Stimulated activated CD8-positive, alpha-beta memory T cell treated with anti-CD3 and anti-CD28 coated beads, Interleukin-7, amount 100 ng/mL, for 24 hours (primary cell): ENCODE results near the gene LDAH.

Experiments
- DNase-seq: peaks from one replicate; pipeline ENCODE4 v3.0.0-alpha.2; 2020; ENCODE audit warnings: low read depth

LDAH gene

DNA sequence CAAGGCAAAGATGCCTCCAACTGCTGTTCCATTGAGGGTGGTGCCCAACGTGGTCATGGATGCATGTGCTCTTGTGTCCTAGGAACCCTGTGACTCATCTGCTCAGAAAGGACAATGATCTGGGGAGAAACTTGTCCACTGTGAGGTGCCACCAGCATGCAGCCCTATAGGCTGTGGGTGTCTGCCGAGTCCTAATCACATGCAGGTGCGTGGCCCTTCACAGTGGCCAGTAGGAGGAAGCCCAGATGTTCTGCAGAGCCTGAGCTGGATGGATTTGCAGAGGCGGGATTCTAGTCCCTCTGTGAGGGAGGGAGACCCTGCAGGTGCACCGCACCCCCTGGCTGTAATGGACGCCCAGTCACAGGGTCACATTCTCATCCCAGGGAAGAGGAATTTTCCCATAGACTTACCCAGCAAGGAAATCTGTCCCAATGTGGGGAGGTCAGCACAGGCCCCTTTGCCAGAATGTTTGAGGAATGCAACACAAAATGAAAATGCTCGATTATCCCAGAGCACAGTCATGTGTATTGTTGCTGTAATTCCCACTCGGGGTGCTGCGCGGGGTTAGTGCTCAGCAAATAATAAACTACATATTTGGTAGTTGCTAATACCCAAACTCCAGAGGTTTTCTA lies 142.0 kb downstream of the LDAH start:
- DNase-seq: no peak

DNA sequence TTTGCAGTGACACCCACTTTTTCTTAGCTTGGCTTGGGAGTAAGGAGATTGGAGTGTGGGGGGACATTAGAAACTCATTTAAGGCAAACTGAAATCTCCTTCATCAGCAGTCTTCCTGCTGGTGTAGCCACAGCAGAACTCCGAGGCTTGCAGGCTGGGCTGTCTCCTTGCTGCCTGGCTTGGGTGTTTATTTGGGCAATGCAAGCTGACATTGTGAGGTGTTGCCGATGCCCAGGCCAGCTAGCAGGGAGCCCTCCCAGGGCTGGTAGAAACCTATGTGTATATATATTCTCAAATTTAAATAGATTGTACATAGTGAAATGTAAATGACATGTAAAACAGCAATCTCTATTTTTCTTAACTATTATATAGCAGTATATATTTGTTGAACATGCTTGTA lies 144.1 kb downstream of the LDAH start:
- no peak for DNase-seq

DNA sequence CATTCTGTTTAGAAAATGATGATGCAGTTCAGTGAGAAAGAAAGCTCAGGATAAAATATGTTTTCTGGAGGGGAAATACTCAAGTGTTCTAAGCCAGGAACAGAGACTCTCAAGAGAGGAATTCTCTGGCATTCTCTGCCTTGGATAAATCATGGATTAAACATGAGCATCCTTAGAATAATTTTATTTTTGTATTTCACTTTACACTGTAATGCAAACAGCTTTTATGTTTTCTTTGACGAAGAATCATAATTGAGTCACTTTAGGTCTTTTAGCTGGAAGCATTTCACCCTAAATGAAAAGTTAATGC lies 144.9 kb downstream of the LDAH start:
- DNase-seq: no peak

DNA sequence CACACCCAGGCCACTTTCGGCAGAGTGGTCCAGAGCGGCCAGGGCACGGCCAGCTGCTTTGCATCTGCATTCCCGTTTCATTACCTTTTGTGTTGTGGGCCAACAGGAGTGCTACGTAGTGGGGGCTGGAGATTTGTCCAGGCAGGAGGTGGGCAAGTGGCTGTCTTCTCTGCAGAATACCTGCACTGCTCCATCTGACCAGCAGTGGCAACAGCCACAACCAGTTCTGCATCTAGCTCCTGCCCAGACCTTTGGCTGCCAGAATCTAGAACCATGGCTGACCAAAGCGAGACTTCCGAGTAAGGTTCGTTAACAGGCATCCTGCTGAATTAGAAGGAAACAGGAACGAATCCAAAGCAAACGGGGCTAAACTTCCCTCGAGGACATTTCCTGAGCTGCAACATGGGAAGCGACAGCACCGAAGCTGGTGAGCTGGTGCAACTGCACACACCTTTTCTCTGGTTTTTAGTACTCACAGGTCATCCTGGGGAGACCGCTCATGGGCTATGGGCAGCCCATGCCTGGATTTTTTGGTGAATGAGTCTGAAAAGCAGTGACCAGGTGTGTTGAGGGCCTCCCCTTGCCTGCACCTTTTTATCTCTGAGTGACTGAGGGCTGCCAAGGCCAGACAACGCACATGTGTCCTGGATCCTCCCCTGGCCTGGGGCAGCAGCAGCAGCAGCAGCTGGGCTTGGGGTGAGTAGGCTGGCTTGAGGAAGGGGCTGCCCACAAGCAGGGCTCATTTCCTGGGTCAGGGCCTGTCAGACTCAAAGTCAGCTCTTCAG lies 145.4 kb downstream of the LDAH start:
- no peak for DNase-seq

DNA sequence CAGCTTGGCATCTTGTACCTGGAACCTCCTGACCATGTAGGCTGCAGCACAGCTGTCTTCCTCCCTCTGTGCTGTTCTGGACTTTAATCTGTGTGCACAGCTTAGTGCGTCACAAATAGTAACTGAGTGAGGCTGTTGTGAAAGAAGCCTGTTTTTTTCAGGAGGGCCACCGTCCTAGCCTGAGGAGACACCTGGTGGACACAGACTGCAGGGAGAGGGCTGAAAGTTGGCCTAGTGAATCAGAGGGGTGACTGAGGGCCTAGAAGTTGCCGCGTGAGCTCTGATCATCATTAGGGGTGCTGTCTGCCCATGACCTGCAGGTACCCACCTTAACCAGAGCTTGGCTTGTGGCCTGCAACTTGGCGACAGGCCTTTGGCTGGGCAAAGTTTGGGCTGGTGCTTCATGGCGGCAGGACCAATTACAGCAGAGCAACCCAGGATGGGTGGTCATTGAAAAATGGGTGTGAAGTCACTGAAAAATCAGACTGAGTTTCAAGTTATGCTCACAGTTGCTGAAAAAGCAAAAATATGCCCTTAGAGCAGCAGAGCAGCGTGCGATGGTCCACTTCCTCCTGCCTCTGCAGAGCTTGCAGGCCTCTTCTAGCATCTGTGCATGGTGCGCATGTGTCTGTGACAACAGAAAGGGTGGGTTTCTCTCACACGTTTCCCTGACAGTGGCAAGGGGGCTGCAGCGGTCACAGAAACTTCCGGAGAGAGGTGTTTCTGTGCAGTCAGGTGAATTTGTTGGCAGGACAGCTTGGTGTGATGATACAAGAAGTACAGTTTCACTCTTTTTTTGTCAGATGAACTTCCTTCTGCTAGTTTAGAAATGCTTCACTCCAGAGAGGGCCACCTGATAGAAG lies 146.3 kb downstream of the LDAH start:
- no peak for DNase-seq

DNA sequence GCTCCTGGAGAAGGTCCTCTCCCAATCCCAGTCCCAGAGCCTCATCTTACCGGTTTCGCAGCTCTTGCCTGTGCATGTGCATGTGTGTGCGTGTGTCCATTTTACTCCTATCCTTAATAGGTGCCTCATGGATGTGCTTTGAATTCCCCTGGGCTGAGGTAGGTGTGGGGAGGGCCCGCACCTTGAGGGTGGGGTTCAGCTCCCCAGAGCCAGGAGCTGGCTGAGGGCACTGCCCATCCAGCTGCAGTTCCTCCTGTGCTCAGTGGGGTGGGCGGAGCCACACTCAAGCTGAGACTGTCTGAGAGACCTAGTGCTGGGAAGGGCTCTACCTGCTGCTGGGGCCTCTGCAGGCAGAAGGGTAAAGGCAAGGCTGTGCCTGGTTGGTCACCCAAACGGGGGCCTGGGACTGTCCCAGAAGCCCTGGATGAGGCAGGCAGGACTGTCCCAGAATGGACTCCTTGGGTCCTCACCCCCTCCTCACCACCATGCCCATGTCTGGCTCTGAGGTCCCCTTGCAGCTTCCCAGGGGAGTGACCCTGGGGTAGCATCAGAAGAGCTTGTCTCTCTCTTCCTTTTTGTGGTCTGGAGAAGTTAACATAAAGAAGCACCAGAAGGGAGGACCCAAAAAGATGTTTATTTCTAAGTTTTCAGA lies 147.1 kb downstream of the LDAH start:
- no peak for DNase-seq

DNA sequence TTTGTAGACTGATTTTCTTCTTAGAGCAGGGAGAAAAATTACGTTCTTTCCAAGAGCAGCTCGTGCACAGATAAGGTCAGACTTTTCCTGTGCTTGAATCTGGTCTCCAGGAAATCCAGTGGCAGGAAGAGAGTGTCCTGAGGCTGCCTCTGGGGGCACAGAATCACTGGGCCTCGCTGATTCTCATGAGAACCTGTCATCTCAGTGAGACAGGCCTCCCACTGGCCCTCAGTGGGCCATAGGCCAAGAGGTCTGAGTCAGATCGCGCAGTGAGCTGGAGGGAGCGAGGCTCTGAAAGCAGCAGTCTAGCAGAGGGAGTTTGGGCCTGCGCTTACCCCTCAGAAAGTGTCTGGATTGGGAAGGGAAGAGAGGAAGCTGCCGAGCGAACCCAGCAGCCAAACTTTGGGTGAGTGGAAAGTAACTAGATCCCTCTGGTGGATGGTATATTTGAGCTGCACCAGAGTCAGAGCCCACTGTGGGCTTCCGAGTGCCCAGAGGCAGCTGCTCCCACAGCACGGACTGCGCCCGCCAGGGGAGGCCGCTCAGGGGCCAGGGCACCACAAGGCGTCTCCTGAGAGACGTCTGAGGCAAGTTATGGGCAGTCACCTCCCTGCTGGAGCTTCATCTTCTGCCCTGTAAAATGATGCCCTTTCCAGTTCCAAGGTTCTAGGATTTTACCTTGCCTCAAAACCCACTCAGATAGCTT lies 147.8 kb downstream of the LDAH start:
- DNase-seq: no peak

DNA sequence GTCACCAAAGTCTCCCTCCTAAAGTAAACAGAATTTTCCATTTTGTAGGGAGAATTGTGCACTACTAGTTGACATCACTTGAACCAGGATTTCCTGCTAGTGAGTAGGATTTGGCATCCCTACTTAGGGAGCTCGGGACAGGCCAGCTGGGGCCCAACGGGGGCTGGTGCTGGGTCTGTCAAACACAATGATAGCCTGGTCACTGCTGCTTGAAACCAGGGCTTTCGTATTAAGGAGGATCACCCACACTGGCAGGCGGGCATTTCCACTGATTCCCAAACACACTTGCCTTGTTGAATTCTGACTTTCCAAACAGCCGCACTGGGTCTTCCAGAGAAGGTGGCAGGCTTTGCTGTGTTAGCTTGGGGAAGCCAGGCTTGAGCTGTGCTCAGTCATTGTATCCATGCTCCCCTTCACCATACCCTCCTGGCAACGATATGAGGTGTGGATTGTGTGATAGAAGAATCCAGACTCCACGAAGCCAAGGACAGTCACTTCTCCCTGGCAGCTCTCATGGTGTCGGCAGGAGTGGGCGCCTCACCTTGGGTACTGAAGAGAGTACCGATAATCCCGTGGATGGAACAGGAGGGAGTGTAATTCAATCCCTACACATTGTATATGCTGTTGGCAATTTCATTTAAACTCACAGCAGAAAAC lies 148.5 kb downstream of the LDAH start:
- DNase-seq: no peak

DNA sequence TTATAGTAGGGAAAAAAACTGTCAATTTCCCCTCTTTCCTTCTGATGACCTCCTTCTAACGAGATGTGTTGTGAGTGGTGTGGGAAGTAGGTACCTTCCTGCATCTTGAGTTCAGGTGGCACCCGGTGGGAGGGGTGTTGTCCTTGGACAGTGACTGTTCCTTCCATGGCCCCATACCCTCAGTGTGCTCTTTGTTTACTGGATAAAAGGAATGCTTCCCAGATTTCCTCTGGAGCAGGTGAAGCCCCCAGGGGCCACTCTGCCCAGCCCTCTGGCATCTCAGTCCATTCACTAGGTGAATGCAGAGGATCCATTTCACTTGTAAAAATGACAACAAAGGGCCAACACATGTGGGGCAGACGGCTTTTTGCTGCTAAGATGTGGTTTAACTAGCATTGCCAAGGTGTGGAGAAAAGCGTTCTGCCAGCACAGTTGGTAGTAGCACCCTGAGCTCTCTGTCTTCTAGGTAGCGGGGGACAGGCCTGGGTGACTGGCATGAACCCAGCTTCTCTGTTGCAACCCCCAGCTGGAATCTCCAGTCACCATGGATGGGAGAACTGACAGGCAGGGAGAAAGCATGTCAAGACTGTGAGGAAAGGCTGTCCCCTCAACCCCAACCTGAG lies 149.1 kb downstream of the LDAH start:
- no peak for DNase-seq

DNA sequence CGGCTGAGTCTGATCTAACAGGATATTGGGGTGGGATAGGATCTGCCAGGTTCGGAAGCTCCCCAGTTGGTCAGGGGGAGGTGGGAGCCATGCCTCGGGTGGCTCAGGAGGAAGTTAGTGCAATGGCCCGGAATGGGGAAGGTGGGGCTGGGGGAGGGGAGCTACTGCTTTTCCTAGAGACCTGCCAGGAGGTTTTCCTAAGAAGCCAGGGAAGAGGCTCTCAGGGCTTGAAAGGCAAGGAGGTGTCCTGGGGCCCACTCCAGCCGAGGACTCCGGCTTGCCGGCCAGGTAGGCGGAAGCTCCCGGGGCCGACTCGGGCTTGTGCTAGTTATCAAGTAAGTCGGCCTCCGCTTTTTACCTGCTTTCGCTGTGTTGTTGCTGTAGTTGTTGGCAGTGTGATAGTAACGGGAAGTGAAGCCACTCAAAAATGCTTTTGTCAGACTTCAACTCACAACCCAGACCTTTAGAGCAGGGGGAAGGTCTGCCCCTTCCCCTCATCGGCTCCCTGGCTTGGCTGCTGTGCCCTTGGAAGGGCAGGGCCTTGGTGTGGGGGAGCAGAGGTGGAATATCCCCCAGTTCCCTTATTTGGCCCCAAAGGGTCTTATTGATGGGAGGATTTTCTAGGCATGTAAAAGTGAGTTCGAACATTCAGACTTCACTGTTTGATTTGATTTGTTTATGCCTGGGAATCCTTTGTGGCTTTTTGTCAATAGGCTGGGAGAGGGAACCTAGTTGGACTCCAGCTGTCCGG lies 150.5 kb downstream of the LDAH start:
- no peak for DNase-seq

DNA sequence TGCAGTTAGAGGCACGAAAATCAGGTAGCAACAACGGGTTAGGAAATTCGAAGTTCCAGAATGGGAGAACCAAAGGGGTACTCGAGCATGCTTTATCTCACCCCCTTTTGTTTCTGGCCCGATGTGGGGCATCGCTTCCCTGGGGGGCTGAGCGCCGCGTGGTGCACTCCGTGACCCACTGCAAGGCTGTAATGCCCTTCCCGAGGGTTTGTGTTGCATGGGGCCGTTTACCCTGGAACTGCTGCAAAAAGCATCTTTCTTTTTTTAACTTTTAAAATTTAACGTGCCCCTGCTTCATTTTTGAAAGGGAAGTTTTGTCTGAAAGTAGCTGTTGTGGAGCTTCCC lies 151.2 kb downstream of the LDAH start:
- no peak for DNase-seq

DNA sequence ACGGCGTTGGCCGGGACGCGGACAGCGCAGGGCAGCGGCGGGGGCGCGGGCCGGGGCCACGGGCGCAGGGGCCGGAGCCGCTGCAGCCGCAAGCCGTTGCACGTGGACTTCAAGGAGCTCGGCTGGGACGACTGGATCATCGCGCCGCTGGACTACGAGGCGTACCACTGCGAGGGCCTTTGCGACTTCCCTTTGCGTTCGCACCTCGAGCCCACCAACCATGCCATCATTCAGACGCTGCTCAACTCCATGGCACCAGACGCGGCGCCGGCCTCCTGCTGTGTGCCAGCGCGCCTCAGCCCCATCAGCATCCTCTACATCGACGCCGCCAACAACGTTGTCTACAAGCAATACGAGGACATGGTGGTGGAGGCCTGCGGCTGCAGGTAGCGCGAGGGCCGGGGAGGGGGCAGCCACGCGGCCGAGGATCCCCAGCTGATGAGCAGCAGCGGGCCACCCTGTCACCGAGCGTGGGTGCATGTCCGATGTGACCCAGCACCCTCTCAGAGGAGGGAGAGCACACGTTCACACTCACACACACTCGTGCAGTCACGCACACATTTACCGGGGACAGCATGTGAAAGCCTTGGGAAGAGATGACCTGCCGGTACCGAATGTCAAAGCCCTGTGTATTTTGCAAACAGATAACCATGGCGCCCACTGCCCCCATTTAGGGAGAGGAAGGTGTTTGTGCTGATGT lies 151.7 kb downstream of the LDAH start:
- no peak for DNase-seq

DNA sequence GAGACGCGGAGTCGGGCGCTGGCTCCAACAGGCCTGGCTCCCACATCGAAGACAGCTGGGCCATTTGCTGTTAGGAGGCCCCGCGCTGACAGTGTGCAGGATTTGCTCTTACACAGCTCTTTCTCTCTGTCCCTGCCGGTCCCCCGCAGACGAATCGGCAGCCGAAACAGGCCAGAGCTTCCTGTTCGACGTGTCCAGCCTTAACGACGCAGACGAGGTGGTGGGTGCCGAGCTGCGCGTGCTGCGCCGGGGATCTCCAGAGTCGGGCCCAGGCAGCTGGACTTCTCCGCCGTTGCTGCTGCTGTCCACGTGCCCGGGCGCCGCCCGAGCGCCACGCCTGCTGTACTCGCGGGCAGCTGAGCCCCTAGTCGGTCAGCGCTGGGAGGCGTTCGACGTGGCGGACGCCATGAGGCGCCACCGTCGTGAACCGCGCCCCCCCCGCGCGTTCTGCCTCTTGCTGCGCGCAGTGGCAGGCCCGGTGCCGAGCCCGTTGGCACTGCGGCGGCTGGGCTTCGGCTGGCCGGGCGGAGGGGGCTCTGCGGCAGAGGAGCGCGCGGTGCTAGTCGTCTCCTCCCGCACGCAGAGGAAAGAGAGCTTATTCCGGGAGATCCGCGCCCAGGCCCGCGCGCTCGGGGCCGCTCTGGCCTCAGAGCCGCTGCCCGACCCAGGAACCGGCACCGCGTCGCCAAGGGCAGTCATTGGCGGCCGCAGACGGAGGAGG lies 152.4 kb downstream of the LDAH start:
- DNase-seq: no peak

DNA sequence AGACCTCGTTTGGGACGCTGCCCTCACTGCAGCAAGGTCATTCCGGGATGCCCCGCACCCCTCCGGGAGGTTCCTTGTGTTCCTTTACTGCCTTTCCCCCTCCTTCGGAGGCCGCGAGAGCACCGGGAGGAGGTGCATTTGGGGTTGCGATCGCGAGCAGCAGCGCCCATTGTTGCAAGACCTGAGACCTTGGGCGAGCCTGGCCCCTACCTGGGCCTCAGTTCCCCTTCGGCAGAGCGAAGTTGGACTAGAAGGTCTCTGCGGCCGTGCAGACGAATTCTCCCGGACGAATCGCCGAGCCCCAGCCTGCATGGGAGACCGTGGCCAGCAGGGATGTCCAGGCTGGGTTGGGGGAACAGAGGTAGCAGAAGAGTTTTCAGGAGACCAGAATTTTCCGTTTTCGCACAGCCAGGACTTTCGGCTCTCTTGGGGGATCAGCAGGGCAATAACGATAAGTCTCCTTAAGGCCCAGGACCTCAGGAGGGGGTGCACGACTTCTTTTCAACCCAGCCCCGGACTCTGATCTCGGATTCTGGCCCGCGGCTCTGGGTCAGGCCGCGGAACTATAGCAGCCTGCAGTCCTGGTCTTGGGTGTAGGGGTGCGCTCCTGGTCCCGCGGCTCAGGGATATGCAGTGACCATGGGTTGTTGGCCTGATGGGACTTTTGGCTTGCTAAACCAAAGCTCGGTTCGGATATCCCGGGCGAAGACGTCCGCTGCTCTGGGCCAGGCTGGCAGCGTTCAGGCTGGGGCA lies 153.2 kb downstream of the LDAH start:
- DNase-seq: no peak

DNA sequence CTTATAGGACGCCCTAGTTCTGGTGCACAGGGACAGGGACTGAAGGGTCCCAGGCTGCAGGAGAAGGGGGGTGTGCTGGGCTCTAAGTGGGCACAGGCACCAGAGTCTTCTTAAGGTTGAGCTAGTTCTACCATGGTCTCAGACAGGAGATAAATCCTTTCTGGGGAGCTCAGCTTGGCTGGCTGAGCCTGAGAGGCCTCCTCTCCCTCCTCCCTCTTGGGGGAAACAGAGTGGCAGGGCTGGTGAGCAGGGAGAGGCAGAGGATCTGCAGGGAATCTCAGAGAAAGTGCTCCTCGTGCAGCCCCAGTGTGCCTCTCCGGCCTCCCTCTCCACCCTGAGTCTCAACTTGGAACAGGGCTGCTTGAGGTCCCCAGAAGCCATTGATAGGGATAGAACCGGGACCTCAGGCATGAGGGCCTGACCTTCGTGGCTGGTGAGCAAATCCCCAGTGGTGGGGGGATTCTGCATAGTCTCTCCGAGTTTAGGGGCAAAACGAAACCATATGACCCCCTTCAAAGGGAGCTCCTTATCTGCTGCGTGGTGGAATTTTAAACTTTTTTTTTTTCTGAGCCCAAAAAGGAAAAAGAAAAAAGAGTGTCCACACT lies 153.9 kb downstream of the LDAH start:
- no peak for DNase-seq

DNA sequence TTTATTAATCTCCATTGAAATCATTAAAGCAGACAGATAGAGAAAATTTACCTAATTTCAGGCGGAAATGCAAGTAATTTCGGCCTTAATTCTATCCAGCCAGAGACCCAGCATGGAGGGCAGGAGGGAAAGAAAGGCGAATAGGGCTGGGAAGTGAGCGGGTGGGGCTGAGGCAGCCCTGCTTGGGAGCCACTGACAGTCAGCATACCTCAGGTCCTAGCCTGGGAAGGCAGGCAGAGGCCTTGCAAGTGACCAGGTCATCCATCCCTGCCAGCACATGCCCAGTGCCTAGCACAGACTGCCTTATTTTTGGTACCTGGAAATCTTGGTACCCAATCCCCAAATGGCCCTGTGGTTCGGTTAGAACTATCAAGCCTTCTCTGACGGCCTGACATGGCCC lies 154.4 kb downstream of the LDAH start:
- DNase-seq: no peak

DNA sequence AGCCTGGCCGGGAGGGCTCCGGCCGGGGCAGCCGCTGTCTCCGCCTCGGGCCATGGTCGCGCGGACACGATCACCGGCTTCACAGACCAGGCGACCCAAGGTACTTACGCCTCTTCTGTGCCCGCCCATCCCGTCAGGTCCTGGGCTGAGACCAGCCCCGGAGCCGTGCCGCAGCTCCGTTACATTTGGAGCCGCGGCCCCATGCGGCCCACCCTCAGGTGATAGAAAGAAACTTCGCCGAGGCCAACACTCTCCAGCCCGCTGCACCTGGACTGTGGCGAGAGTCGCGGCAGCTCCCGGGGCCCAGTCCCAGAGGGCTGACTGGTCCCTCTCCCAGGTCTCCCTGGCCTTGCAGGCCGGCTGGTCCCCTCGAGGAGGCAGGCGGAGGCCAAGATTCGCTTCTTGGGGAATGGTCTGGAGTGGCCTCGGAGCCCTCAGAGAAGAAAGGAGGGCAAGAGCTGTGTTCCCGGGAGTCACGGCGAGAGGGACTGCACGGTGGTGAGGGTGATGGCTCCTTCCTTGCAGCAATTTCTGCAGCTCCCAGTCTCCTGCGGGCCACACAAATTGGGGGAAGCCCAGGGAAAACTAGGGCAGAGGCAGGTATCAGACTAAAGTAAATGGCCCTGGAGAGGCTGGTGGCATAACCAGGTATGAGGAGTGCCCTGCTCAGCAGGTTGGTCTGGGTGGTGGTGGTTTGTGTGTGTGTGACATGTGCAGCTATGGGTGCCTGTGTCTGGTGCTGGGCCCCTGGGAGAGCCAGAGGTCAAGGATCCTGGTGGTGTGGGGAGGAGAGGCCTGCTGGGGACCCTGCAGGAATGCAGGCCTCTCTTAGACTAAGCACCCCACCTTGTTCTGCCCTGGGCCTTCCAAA lies 155.1 kb downstream of the LDAH start:
- no peak for DNase-seq
